Pancreas (tissue), 10 donors: ENCODE measurements around the gene MCTP2. TPM values are rescaled to one million over a fixed set of nuclear protein-coding genes. Genes with fewer than 3 reads are reported as not detected.

Source experiments
- ATAC-seq, 4 donors: fragments of 200-7000 bp; cut with Tn5 transposase; one replicate each; pipeline versions ENCODE4 v1.8.0 to v1.9.1; 2020; ENCODE audit warnings: mild to moderate bottlenecking in 4 of 4, moderate library complexity in 4 of 4
- DNase-seq, 6 donors: peaks; one replicate each; pipeline ENCODE4 v3.0.0-alpha.2; 2020
- FAIRE-seq: peaks from 2 replicates; lab custom pipeline; 2012; peaks lifted over from hg19 to GRCh38; lab: Jason Lieb, UNC
- H3K27ac ChIP-seq, 4 donors: fragments of 200-600 bp; sonication (generic); 1 replicate in 3 of 4; 2 replicates in 1 of 4; pipeline versions ENCODE4 v1.5.0 to v1.8.0; 2020
- H3K27me3 ChIP-seq, 4 donors: fragments of 200-600 bp; one replicate each; pipeline ENCODE4 v1.8.0; 2021
- H3K36me3 ChIP-seq, 3 donors: fragments of 200-600 bp; sonication (generic) in 1 of 3; one replicate each; pipeline versions ENCODE4 v1.5.0 to v1.8.0; 2020 to 2021
- H3K4me1 ChIP-seq, 3 donors: fragments of 200-600 bp; one replicate each; pipeline ENCODE4 v1.8.0; 2021
- H3K4me3 ChIP-seq, 4 donors: fragments of 200-600 bp; sonication (generic) in 2 of 4; one replicate each; pipeline versions ENCODE4 v1.5.0 to v1.8.0; 2020 to 2021
- H3K9me3 ChIP-seq, 4 donors: fragments of 200-600 bp; one replicate each; pipeline ENCODE4 v1.8.0; 2021
- CTCF ChIP-seq, 4 donors: fragments of 200-600 bp; sonication (generic) in 3 of 4; IDR thresholded peaks; one replicate each; pipeline versions ENCODE4 v1.5.0 to v1.8.0; 2021; ENCODE audit warnings: antibody characterized with exemption in 4 of 4
- WGBS, 2 donors: extraction: QIAGEN DNeasy Blood & Tissue Kit; methylation state at CpG; one replicate each; pipeline ENCODE4 v1.1.7; 2013; 5-methylcytosine and 5-hydroxymethylcytosine counted together
- intact Hi-C, 3 donors: fragments of 100-400 bp; cut with DNase I; formaldehyde crosslinking; loops; one replicate each; pipeline versions ENCODE4 v1.11.1 to v1.14.2; 2022
- polyA plus RNA-seq, 2 donors: library from polyadenylated mRNA; stranded (reverse); fragments of 200-250 nt; gene quantifications; one replicate each; pipeline ENCODE4 v1.2.3, GENCODE V29; 2013
- total RNA-seq, 6 donors: library from RNA; stranded (reverse); fragmentation: NEBNext Ultra II Directional in 4 of 6; extraction: Animal tissue kit (Norgen Biotek cat#: 25700) in 4 of 6; gene quantifications; one replicate each; pipeline versions ENCODE4 v1.2.1 to v1.2.4, GENCODE V29; 2021 to 2023
- donor health status: healthy with polysubstance abuse.
- donor health status: DM: no; HTN: no; CAD: no; lungs with moderate emphysema.
- donor health status: DM: no; HTN: no; CAD: no.
- donor health status: control.
- donor health status: control.
- donor health status: Bipolar disorder and iron deficiency.
- donor health status: DM: yes; HTN: yes; CAD: no.
- donor health status: DM: no; HTN: no; CAD: no.
- donor health status: DM: no; HTN: no; CAD: no.
- donor health status: DM: yes; HTN: yes; CAD: no.

Gene MCTP2
- total and polyA plus RNA-seq, 8 donors = 3.7 to 21.4 (median 14.7) TPM

GRCh38 chr15:94277485-94277884 is 46.1 kb downstream of the MCTP2 start:
- H3K9me3 ChIP-seq = no peaks in the 10 kb centered on the region
- FAIRE-seq = no peak
- no peak for ATAC-seq
- no peaks in the 10 kb centered on the region for H3K27me3 ChIP-seq
- H3K27ac ChIP-seq = no peak overlapping the region
- peaks cover 0 to 6% (median 0%) of the 10 kb centered on the region in 3 donors for H3K4me1 ChIP-seq
- intact Hi-C loops = no loop called here
- no peak for DNase-seq
- H3K36me3 ChIP-seq = no peaks in the 10 kb centered on the region
- TF ChIP-seq CTCF (IDR thresholded peaks at IDR 0.05) = no peak
- whole genome bisulfite sequencing, 2 donors = 83 to 84% methylated on average over 1 of the region's 1 CpG
- no peak overlapping the region for H3K4me3 ChIP-seq

GRCh38 chr15:94279736-94280135 is 48.4 kb downstream of the MCTP2 start:
- DNase-seq (no peak), ATAC-seq (no peak), FAIRE-seq (no peak)
- intact Hi-C loops = loop anchor here in 1 of 3 donors (10.0 kb wide), 1 partner anchor 45 kb away; the partner anchor contains the start of gene MCTP2
- 43 to 52% methylated on average over 2 of the region's 2 CpGs for WGBS, 2 donors
- TF ChIP-seq CTCF (IDR thresholded peaks at IDR 0.05) = no peak
- no peak overlapping the region for H3K27ac ChIP-seq
- H3K36me3 ChIP-seq = no peaks in the 10 kb centered on the region
- H3K4me3 ChIP-seq = no peak overlapping the region
- H3K27me3 ChIP-seq = no peaks in the 10 kb centered on the region
- H3K9me3 ChIP-seq = no peaks in the 10 kb centered on the region
- H3K4me1 ChIP-seq = peaks cover 0 to 6% (median 0%) of the 10 kb centered on the region in 3 donors

- FAIRE-seq = peak; percentile 13
- WGBS, 2 donors = 92 to 93% methylated on average over 3 of the region's 3 CpGs
- intact Hi-C loops = loop anchor here in 1 of 3 donors (10.0 kb wide), 1 partner anchor 46 kb away; the partner anchor contains the start of gene MCTP2
- Histone ChIP-seq H3K36me3 (no peaks in the 10 kb centered on the region), H3K27ac (no peak overlapping the region), H3K27me3 (no peaks in the 10 kb centered on the region), H3K9me3 (no peaks in the 10 kb centered on the region), H3K4me1 (peaks cover 0 to 6% (median 0%) of the 10 kb centered on the region in 3 donors), H3K4me3 (no peak overlapping the region)
- ATAC-seq = no peak
- no peak for DNase-seq
- no peak for TF ChIP-seq CTCF (IDR thresholded peaks at IDR 0.05)
These were observed 48.9 kb downstream of the MCTP2 start for GRCh38 chr15:94280301-94280700.

GRCh38 chr15:94282269-94283250 is 51.2 kb downstream of the MCTP2 start:
- H3K27me3 ChIP-seq = no peaks in the 10 kb centered on the region
- ATAC-seq (peak in 1 of 4 donors; percentile 53), FAIRE-seq (no peak), DNase-seq (peak in 2 of 6 donors; percentile 16 to 22)
- WGBS, 2 donors = 72 to 75% methylated on average over 7 of the region's 7 CpGs
- H3K9me3 ChIP-seq = no peaks in the 10 kb centered on the region
- TF ChIP-seq CTCF (IDR thresholded peaks at IDR 0.05) = no peak
- H3K4me1 ChIP-seq = peaks cover 0 to 6% (median 0%) of the 10 kb centered on the region in 3 donors
- no peak overlapping the region for H3K4me3 ChIP-seq
- H3K36me3 ChIP-seq = no peaks in the 10 kb centered on the region
- intact Hi-C loops = loop anchor here in 1 of 3 donors (10.0 kb wide), 1 partner anchor 48 kb away; the partner anchor contains the start of gene MCTP2
- no peak overlapping the region for H3K27ac ChIP-seq
